ENCODE results near the gene OVOL1.

GRCh38 chr11:65834202-65834601, 47.3 kb downstream of the OVOL1 start:
- no peak for TF ChIP-seq CTCF (conservative IDR thresholded peaks at IDR 0.05; ENCODE audit: low read depth, low read length)
- no peak for TF ChIP-seq EZH2 (IDR thresholded peaks at IDR 0.05; ENCODE audit: low read length, unreplicated experiment)
- TF ChIP-seq EZH2phosphoT487 (IDR thresholded peaks at IDR 0.05; ENCODE audit: borderline replicate concordance, low read length), result no peak

All from PC-3 (cell line).